PFSK-1 (cell line): Measurements from ENCODE around the gene GNA15. TPM values are rescaled to one million over a fixed set of nuclear protein-coding genes. Genes with fewer than 3 reads are reported as not detected.

Source experiments
- FOXP2 ChIP-seq: optimal IDR thresholded peaks from 2 replicates; pipeline ENCODE3; 2011; ENCODE audit warnings: borderline replicate concordance, control low read depth, inconsistent platforms; ENCODE audit not compliant: insufficient read depth; ENCODE audit errors: extremely low read length, extremely low read depth
- POLR2AphosphoS5 ChIP-seq: IDR thresholded peaks from 2 replicates; pipeline ENCODE4 v1.6.1; 2012; ENCODE audit warnings: low read depth, mild to moderate bottlenecking, control low read depth, low read length, moderate library complexity
- SIN3A ChIP-seq: IDR thresholded peaks from 2 replicates; pipeline ENCODE4 v1.6.1; 2012; ENCODE audit warnings: mild to moderate bottlenecking, low read length, moderate library complexity, borderline replicate concordance; ENCODE audit not compliant: insufficient read depth
- TAF1 ChIP-seq: IDR thresholded peaks from 2 replicates; pipeline ENCODE4 v1.6.1; 2012; ENCODE audit warnings: low read length, control low read depth, borderline replicate concordance; ENCODE audit not compliant: insufficient read depth
- polyA plus RNA-seq: library from polyadenylated mRNA; unstranded; fragments of >200 nt; gene quantifications from one replicate; pipeline ENCODE4 v1.2.1, GENCODE V29; 2012; ENCODE audit warnings: low read depth, missing spikeins; ENCODE audit not compliant: insufficient read length
- TF ChIP-seq, protein P1 (sequence below), 2 experiments: IDR thresholded peaks; 2 replicates each; pipeline versions ENCODE4 v1.6.1 to v1.8.0; 2011 to 2012; ENCODE audit warnings: low read depth in 2 of 2, low read length in 2 of 2, control low read depth in 1 of 2, inconsistent platforms in 1 of 2, mild to moderate bottlenecking in 1 of 2, moderate library complexity in 1 of 2; ENCODE audit not compliant: insufficient read depth in 1 of 2

Gene GNA15, protein sequence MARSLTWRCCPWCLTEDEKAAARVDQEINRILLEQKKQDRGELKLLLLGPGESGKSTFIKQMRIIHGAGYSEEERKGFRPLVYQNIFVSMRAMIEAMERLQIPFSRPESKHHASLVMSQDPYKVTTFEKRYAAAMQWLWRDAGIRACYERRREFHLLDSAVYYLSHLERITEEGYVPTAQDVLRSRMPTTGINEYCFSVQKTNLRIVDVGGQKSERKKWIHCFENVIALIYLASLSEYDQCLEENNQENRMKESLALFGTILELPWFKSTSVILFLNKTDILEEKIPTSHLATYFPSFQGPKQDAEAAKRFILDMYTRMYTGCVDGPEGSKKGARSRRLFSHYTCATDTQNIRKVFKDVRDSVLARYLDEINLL
- polyA plus RNA-seq = not detected

DNA sequence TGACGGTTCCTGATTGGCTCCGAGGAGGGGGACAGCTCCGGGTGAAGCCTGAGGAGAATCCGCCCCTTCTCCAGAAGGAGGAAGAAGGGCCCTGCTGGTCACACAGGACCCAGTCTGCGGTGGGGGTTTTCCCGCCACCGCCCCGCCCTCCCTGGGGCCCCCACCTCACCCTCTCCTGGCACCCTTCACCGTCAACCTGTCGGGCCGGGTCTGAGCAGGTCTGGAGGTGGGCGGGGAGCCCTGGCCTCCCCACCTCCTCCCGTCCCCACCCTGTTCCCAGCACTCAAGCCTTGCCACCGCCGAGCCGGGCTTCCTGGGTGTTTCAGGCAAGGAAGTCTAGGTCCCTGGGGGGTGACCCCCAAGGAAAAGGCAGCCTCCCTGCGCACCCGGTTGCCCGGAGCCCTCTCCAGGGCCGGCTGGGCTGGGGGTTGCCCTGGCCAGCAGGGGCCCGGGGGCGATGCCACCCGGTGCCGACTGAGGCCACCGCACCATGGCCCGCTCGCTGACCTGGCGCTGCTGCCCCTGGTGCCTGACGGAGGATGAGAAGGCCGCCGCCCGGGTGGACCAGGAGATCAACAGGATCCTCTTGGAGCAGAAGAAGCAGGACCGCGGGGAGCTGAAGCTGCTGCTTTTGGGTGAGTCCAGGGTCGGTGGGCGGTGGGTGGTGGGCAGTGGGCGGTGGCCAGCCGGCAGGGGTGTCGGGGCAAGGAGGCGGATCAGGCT lies at the start of gene GNA15:
Gene GNA15 (plus strand): TSS at position 73 of the 723 bp plus-strand sequence. CDS start 418 bp downstream, at position 491.
- TF ChIP-seq SIN3A (no peak), POLR2AphosphoS5 (no peak), FOXP2 (no peak), TAF1 (no peak)
- TF ChIP-seq, protein P1, sequence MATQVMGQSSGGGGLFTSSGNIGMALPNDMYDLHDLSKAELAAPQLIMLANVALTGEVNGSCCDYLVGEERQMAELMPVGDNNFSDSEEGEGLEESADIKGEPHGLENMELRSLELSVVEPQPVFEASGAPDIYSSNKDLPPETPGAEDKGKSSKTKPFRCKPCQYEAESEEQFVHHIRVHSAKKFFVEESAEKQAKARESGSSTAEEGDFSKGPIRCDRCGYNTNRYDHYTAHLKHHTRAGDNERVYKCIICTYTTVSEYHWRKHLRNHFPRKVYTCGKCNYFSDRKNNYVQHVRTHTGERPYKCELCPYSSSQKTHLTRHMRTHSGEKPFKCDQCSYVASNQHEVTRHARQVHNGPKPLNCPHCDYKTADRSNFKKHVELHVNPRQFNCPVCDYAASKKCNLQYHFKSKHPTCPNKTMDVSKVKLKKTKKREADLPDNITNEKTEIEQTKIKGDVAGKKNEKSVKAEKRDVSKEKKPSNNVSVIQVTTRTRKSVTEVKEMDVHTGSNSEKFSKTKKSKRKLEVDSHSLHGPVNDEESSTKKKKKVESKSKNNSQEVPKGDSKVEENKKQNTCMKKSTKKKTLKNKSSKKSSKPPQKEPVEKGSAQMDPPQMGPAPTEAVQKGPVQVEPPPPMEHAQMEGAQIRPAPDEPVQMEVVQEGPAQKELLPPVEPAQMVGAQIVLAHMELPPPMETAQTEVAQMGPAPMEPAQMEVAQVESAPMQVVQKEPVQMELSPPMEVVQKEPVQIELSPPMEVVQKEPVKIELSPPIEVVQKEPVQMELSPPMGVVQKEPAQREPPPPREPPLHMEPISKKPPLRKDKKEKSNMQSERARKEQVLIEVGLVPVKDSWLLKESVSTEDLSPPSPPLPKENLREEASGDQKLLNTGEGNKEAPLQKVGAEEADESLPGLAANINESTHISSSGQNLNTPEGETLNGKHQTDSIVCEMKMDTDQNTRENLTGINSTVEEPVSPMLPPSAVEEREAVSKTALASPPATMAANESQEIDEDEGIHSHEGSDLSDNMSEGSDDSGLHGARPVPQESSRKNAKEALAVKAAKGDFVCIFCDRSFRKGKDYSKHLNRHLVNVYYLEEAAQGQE (IDR thresholded peaks at IDR 0.05; ENCODE audit: insufficient read depth in 1 of 2, low read depth in 2 of 2, low read length in 2 of 2) = no peak

DNA sequence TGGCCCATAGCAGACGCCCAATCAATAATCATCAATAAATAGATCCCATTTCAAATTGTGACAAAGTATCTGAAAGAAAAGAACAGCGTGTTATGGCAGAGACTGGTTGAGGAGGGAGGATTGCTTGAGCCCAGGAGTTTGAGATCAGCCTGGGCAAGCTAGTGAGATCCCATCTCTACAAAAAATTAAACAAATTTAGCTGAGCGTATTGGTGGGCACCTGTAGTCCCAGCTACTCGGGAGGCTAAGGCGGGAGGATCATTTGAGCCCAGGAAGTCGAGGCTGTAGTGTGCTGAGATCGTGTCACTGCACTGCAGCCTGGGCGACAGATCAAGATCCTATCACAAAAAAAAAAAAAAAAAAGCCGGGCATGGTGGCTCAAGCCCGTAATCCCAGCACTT lies 48.1 kb upstream of the GNA15 start:
- TF ChIP-seq, protein P1 (IDR thresholded peaks at IDR 0.05; ENCODE audit: insufficient read depth in 1 of 2, low read depth in 2 of 2, low read length in 2 of 2) = no peak
- TF ChIP-seq FOXP2 (no peak), TAF1 (no peak), POLR2AphosphoS5 (no peak), SIN3A (no peak)

DNA sequence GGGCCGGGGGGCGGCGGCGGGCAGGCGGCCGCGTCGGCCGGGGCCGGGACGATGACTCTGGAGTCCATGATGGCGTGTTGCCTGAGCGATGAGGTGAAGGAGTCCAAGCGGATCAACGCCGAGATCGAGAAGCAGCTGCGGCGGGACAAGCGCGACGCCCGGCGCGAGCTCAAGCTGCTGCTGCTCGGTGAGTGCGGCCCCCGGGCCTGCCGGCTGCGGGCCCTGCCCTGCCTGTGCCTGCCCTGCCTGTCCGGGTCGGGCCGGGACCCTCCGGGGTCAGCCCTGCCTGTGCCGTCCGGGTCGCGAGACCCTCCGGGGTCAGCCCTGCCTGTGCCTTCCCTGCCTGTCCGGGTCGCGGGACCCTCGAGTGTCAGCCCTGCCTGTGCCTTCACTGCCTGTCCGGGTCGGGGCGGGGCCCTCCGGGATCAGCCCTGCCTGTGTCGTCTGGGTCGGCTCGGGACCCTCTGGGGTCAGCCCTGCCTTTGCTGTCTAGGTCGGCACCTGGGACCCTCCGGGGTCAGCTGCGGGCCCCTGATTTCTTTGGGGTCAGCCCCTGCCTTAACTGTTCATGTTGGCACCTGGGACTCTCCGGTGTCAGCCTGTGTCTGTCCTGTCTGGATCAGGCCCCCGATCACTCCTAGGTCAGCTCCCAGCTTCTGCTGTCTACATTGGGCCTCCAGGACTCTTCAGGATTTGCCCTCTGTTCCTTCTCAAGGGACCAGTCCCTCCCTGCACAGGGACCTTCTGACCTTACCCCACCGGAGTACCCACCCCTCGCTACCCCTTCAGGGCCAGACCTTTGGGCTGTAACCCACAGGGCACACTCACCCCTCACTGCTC lies 41.0 kb upstream of the GNA15 start:
- TF ChIP-seq POLR2AphosphoS5 = no peak
- no peak for TF ChIP-seq SIN3A
- TF ChIP-seq, protein P1 (IDR thresholded peaks at IDR 0.05; ENCODE audit: insufficient read depth in 1 of 2, low read depth in 2 of 2, low read length in 2 of 2) = no peak
- TF ChIP-seq TAF1 = no peak
- no peak for TF ChIP-seq FOXP2

DNA sequence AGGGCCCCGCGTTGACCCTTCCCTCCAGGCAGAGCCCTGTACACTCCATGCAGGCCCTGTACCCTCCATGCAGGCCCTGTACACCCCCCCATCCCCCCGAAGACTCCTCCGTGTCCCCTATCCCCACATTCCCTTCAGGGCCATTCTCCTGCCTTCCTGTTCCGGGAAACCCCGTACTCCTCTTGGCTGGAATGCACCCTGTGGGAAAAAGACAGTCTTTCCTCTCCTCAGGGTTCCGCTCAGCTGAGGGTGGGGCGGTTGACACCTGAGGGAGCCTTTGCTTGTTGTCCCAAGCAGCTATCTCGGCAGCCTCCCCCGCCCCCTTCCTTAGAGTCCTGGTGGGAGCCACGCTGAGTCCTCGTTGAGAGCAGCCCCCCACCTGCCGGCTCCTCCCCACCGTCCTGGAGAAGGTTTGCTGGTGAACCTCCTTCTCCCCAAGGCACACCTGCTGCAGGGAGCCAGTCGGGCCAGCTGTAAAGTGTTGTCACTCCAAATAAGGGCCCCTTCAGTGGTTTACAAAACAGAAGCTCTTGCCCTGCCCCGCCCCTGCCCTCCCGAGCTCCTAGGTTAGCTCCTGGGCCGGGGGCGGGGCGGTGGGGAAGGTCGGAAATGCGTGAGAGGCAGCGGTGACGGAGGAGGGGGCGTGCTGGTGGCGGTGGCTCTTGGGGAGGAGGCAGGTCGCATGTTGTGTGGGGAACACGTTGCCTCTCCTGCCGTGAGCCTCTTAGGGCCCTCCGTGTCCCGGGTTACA lies 40.2 kb upstream of the GNA15 start:
- TF ChIP-seq TAF1 = no peak
- TF ChIP-seq POLR2AphosphoS5 = no peak
- no peak for TF ChIP-seq SIN3A
- TF ChIP-seq, protein P1 (IDR thresholded peaks at IDR 0.05; ENCODE audit: insufficient read depth in 1 of 2, low read depth in 2 of 2, low read length in 2 of 2) = no peak
- no peak for TF ChIP-seq FOXP2
